ENCODE data around the gene CHRNA10.

The CHRNA10 gene

DNA sequence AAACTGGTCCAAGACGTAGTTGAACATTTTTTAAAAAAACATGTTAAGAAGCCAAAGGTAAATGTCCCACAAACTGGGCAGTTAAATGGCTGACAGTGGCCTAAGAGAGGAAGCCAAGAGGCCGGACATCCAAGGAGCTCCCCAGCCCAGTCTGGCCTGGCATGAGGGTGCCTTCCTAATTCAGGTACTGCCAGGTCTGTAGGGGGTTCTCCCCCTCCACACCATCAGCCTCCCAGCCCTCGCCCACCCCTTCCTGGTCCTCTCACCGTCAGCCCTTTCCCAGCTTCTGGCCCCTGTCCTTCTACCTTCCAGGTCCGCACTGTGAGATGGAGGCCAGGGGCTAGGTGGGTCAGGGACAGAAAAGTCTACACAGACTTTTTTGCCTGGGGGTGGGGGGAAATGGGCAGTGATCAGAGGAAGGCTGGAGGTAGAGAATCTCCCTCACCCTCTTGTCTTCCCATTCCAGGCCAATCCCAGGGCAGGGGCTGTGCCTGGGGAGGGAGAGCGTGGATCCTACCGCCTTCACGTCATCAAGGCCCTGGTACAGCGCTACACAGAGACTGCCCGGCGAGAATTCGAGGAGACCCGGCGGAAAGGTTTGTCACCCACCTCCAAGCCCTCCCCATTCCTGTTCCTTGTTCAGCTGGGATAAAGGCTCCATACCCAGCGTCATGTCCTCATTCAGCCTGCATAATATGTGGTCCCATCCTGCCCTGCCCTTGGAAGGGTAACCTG lies 35.4 kb downstream of the CHRNA10 start:
- no peak for DNase-seq

DNA sequence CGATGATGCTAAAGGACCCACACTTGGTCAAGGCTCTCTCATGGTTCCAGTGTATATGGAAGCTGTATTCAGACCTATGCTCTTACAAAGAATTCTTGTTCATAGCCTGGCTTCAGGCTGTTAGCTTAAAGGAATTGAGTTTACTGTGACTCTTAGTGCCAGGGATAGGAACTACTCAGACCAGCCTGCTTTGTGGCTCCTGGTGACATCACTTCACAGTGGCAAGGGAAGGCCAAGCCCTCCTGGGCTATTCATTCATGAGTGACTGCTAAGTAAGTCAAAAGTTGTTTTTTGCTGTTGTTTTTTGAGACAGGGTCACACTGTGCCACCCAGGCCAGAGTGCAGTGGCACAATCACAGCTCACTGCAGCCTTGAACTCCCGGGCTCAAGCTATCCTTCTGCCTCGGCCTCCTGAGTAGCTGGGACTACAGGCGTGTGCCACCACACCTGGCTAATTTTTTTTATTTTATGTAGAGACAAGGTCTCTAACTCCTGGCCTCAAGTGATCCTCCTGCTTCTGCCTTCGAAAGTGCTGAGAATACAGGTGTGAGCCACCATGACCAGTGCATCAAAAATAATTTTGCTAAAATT lies 39.0 kb downstream of the CHRNA10 start:
- no peak for DNase-seq

- DNase-seq: no peak
Observed at GRCh38 chr11:3631331-3631730, 39.9 kb downstream of the CHRNA10 start.

- DNase-seq: no peak
Observed at GRCh38 chr11:3627291-3627690, 43.9 kb downstream of the CHRNA10 start.

DNA sequence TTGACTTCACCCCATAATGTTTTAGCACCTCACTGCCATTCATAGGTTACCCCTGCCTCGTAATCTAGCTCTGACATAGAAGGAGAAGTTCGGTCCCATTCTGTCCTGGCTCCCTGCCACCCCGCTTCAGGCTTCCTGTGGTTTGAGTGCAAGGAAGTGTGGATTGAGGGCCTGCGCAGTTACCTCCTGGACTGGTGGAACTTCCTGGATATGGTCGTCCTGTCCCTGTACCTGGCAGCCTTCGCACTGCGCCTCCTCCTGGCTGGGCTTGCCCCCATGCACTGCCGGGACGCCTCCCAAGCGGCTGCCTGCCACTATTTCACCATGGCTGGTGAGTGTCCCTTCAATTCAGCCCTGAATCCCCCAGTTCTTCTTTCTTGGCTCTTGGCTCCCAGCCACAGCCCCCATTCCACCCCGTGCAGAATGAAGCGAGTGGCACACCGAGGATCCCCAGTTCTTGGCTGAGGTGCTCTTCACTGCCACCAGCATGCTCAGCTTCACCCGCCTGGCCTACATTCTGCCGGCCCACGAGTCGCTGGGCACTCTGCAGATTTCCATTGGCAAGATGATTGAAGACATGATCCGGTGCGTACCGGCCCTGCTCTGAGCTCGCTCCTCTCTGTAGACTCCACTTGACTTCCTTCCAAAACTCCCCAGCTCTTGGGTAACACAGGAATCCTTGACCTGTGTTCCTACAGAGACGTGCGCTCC lies 44.8 kb downstream of the CHRNA10 start:
- peak in 16 of 58 donors; percentile 2 to 42 (median 16) for DNase-seq

GRCh38 chr11:3623767-3624458 lies 47.3 kb downstream of the CHRNA10 start:
- DNase-seq: no peak

GRCh38 chr11:3623121-3623520 lies 48.1 kb downstream of the CHRNA10 start:
- DNase-seq: no peak

GRCh38 chr11:3622521-3622920 lies 48.7 kb downstream of the CHRNA10 start:
- DNase-seq: no peak

DNA sequence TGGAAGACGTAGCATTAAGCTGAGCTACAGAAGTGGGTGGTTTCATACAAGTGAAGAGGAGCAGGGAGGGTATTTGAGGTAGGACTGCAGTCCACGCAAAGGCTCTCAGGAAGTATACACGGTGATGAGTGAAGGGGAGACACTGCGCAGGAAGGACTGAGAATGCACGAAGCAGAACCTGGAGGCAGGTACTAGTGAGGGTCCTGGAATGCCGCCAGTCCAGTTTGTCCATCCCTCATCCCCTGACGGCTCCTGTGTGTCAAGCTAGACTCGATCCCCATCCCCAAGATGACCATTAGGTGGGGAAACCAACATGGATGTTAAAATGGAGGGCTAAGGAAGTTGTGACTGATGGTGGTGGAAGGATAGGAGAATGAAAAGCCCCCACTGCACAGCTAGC lies 53.2 kb downstream of the CHRNA10 start:
- DNase-seq: no peak

DNA sequence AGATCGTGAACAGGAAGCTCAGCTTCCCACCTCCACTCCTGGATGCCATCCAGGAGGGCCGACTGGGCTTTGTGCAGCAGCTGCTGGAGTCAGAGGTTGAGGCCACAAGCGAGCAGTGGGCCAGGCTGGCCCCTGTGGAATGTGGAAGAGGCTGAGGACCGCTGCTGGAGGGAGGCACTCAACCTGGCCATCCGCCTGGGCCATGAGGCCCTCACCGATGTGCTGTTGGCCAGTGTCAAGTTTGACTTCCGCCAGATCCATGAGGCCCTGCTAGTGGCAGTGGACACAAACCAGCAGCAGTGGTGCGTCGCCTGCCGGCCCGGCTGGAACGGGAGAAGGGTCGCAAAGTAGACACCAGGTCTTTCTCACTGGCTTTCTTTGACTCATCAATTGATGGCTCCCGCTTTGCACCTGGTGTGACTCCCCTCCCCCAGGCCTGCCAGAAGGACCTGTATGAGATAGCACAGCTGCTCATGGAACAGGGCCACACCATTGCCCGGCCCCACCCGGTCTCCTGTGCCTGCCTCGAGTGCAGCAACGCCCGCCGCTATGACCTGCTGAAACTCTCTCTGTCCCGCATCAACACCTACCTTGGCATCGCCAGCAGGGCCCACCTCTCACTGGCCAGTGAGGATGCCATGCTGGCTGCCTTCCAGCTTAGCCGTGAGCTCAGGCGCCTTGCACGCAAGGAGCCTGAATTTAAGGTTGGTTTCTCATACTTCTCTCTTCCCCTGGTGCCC lies 54.3 kb downstream of the CHRNA10 start:
- DNase-seq: no peak

GRCh38 chr11:3615998-3616397 lies 55.2 kb downstream of the CHRNA10 start:
- DNase-seq: no peak
